ENCODE measurements around the gene ZDHHC11. TPM values are rescaled to one million over a fixed set of nuclear protein-coding genes. Genes with fewer than 3 reads are reported as not detected.
"Not testable (repeated sequence)": the region's sequence is repeated elsewhere in the genome, so short reads cannot be mapped to it uniquely, and the experiment has no call there.

The ZDHHC11 gene
- polyA plus RNA-seq, 4 donors: 4.9 to 40.5 (median 6.5) TPM

DNA sequence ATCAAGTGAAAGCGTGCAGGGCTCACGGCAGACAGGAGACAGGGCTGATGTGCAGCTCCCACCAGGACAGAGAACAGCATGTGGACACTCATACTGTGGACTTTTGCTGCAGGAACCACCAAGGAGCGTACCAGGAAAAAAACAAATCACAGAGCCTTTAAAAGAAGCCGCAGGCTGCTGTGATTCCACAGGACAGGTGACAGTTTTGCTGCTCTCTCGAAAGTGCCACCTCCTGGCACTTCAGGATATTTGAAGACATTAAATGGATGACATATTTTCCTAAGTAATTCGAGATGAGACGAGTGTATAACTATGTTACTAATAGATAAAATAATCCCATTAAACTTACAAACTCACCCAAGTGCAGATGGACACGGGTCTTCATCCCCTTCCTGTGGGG is 29.3 kb downstream of the ZDHHC11 start:
- FAIRE-seq: no peak

DNA sequence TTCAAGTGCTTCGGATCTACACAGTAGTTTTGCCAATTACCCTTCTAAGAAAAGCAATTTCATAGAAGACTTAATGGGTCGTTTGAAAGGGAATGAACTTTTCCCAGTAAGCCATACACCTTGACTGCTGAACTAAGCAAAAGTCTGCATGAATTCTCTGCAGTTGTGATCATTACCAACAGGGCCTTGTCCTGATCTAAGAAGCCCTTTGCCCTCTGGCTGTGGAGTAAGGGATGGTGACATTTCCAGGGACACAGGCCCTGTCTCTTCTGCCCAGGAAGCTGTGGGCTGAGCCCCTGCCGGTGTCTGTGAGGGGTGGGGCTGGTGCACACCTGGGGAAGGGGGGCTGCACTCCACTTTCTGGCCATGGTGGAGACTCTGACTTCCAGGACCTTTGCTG is 30.5 kb downstream of the ZDHHC11 start:
- no peak overlapping the region for H3K4me3 ChIP-seq (ENCODE audit: low read depth in 1 of 3, low read length in 3 of 3)
- H3K9me3 ChIP-seq (ENCODE audit: control insufficient read depth in 2 of 2, insufficient read depth in 1 of 2, low read depth in 1 of 2, low read length in 1 of 2): peaks cover 0 to 6% of the 10 kb centered on the region in 2 donors
- DNase-seq (peak in 1 of 2 donors; percentile 73), FAIRE-seq (no peak)
- H3K36me3 ChIP-seq (ENCODE audit: control insufficient read depth in 3 of 3, insufficient read depth in 2 of 3, low read depth in 1 of 3, low read length in 3 of 3): peaks cover 0 to 40% (median 0%) of the 10 kb centered on the region in 3 donors
- H3K4me1 ChIP-seq (ENCODE audit: control insufficient read depth in 3 of 3, insufficient read depth in 2 of 3, low read depth in 1 of 3, low read length in 2 of 3): peaks cover 0 to 12% (median 0%) of the 10 kb centered on the region in 3 donors
- WGBS, 3 donors: 48 to 69% (median 62%) methylated on average over 3 of the region's 3 CpGs
- H3K27ac ChIP-seq (ENCODE audit: low read depth in 1 of 3, low read length in 2 of 3): peak overlapping the region in 1 of 3 donors; percentile 31
- peaks cover 0 to 2% (median 0%) of the 10 kb centered on the region in 3 donors for H3K27me3 ChIP-seq (ENCODE audit: control insufficient read depth in 3 of 3, insufficient read depth in 3 of 3, low read length in 3 of 3)

More for the DNA sequence above, 29.3 kb downstream of the ZDHHC11 start:
- Histone ChIP-seq H3K9me3 (ENCODE audit: control insufficient read depth in 2 of 2, insufficient read depth in 1 of 2, low read depth in 1 of 2, low read length in 1 of 2) (no peaks in the 10 kb centered on the region), H3K4me1 (ENCODE audit: control insufficient read depth in 3 of 3, insufficient read depth in 2 of 3, low read depth in 1 of 3, low read length in 2 of 3) (peaks cover 0 to 12% (median 0%) of the 10 kb centered on the region in 3 donors), H3K4me3 (ENCODE audit: low read depth in 1 of 3, low read length in 3 of 3) (no peak overlapping the region), H3K27me3 (ENCODE audit: control insufficient read depth in 3 of 3, insufficient read depth in 3 of 3, low read length in 3 of 3) (no peaks in the 10 kb centered on the region), H3K27ac (ENCODE audit: low read depth in 1 of 3, low read length in 2 of 3) (no peak overlapping the region), H3K36me3 (ENCODE audit: control insufficient read depth in 3 of 3, insufficient read depth in 2 of 3, low read depth in 1 of 3, low read length in 3 of 3) (peaks cover 0 to 40% (median 0%) of the 10 kb centered on the region in 3 donors)
- no peak for DNase-seq
- 53 to 83% (median 67%) methylated on average over 7 to 8 of the region's 8 CpGs for WGBS, 3 donors

DNA sequence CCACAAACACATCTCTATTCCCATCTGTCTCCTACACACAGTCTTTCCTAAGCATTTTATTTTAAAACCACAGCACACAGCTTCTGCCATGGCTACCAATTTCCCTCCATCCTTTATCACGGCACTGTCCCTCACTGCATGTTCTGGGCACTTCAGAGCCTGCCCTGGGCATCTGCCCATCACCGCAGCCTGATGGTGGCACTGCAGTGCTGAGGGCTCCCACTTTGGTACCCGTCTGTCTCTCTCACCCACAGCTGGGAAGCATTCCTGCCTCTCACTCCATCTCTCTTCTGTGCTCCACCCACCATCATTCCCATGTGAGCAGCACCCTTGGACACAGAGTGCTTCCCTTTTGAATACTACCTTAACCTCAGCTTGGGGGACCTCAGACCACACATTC is 31.7 kb downstream of the ZDHHC11 start:
- no peak overlapping the region for H3K4me3 ChIP-seq (ENCODE audit: low read depth in 1 of 3, low read length in 3 of 3)
- DNase-seq: no peak
- H3K27me3 ChIP-seq (ENCODE audit: control insufficient read depth in 3 of 3, insufficient read depth in 3 of 3, low read length in 3 of 3): peaks cover 0 to 2% (median 0%) of the 10 kb centered on the region in 3 donors
- no peak for FAIRE-seq
- H3K27ac ChIP-seq (ENCODE audit: low read depth in 1 of 3, low read length in 2 of 3): no peak overlapping the region
- peaks cover 0 to 12% (median 0%) of the 10 kb centered on the region in 3 donors for H3K4me1 ChIP-seq (ENCODE audit: control insufficient read depth in 3 of 3, insufficient read depth in 2 of 3, low read depth in 1 of 3, low read length in 2 of 3)
- 82 to 90% (median 86%) methylated on average over 3 of the region's 3 CpGs for WGBS, 3 donors
- H3K36me3 ChIP-seq (ENCODE audit: control insufficient read depth in 3 of 3, insufficient read depth in 2 of 3, low read depth in 1 of 3, low read length in 3 of 3): peaks cover 0 to 31% (median 0%) of the 10 kb centered on the region in 3 donors
- H3K9me3 ChIP-seq (ENCODE audit: control insufficient read depth in 2 of 2, insufficient read depth in 1 of 2, low read depth in 1 of 2, low read length in 1 of 2): peaks cover 0 to 8% of the 10 kb centered on the region in 2 donors

DNA sequence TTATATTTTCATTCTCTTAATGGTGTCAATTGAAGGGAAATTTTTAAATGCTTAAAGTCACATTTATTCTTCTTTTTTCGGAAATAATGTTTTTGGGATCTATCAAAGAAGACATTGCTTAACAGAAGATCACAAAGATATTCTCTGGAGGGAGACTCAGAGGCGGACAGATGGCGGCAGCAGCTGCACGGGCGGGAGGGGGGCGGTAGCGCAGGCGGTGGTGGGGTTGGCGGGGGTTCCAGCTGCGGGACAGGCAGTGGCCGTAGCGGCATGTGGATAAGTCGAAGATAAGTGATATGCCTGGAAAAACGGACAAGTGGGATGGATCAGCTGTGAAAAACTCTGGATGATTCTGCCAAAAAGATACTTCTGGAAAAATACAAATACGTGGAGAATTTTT is 34.6 kb downstream of the ZDHHC11 start:
- Histone ChIP-seq H3K4me3 (ENCODE audit: low read depth in 1 of 3, low read length in 3 of 3) (no peak overlapping the region), H3K36me3 (ENCODE audit: control insufficient read depth in 3 of 3, insufficient read depth in 2 of 3, low read depth in 1 of 3, low read length in 3 of 3) (peaks cover 0 to 22% (median 0%) of the 10 kb centered on the region in 3 donors), H3K9me3 (ENCODE audit: control insufficient read depth in 2 of 2, insufficient read depth in 1 of 2, low read depth in 1 of 2, low read length in 1 of 2) (peaks cover 0 to 8% of the 10 kb centered on the region in 2 donors), H3K27ac (ENCODE audit: low read depth in 1 of 3, low read length in 2 of 3) (no peak overlapping the region), H3K4me1 (ENCODE audit: control insufficient read depth in 3 of 3, insufficient read depth in 2 of 3, low read depth in 1 of 3, low read length in 2 of 3) (peaks cover 0 to 12% (median 0%) of the 10 kb centered on the region in 3 donors), H3K27me3 (ENCODE audit: control insufficient read depth in 3 of 3, insufficient read depth in 3 of 3, low read length in 3 of 3) (peaks cover 0 to 2% (median 0%) of the 10 kb centered on the region in 3 donors)
- DNase-seq (no peak), FAIRE-seq (no peak)
- 94 to 97% (median 94%) methylated on average over 13 to 15 of the region's 15 CpGs for WGBS, 3 donors

DNA sequence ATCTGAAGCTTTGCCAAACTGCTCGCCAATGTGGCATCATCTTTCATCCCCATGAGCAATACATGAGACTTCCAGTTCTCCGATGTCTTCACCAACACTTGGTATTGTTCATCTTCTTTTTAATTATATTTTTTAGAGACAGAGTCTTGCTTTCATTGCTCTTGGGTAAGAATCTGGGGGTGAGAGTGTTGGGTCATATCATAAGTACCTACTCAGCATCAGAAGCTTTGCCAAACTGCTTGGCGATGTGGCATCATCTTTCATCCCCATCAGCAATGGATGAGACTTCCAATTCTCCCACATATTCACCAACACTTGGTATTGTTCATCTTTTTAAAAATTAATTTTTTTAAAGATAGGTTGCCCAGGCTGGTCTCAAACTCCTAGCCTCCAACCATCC is 35.3 kb downstream of the ZDHHC11 start:
- H3K36me3 ChIP-seq (ENCODE audit: control insufficient read depth in 3 of 3, insufficient read depth in 2 of 3, low read depth in 1 of 3, low read length in 3 of 3): peaks cover 0 to 22% (median 0%) of the 10 kb centered on the region in 3 donors
- H3K4me1 ChIP-seq (ENCODE audit: control insufficient read depth in 3 of 3, insufficient read depth in 2 of 3, low read depth in 1 of 3, low read length in 2 of 3): peaks cover 0 to 9% (median 0%) of the 10 kb centered on the region in 3 donors
- peaks cover 0 to 8% of the 10 kb centered on the region in 2 donors for H3K9me3 ChIP-seq (ENCODE audit: control insufficient read depth in 2 of 2, insufficient read depth in 1 of 2, low read depth in 1 of 2, low read length in 1 of 2)
- FAIRE-seq (no peak), DNase-seq (no peak)
- WGBS, 3 donors: 88 to 100% (median 98%) methylated on average over 1 to 3 of the region's 3 CpGs
- H3K27me3 ChIP-seq (ENCODE audit: control insufficient read depth in 3 of 3, insufficient read depth in 3 of 3, low read length in 3 of 3): peaks cover 0 to 2% (median 0%) of the 10 kb centered on the region in 3 donors
- H3K4me3 ChIP-seq (ENCODE audit: low read depth in 1 of 3, low read length in 3 of 3): no peak overlapping the region
- no peak overlapping the region for H3K27ac ChIP-seq (ENCODE audit: low read depth in 1 of 3, low read length in 2 of 3)

DNA sequence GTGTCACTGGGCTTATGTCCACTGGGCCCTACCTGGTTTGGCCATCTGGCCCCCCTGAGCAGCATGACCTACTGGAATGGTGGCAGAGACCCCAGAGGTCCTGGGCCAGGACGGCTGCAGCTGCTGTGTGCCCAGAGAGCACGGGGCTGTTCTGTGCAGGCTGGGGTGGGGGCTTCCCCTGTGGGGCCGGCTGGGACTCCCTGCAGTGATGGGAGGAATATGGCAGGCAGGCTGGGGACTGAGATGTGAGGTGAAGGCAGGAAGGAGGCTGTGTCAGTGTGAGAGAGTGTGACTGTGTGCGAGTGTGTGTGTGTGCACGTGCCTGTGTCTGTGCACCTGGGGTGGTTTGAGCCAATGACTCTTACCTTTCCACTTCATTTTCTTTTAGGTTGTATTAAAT is 37.2 kb downstream of the ZDHHC11 start:
- not testable (repeated sequence) for H3K27ac ChIP-seq (ENCODE audit: low read depth in 1 of 3, low read length in 2 of 3); FAIRE-seq
- 85 to 93% (median 93%) methylated on average over 2 to 5 of the region's 5 CpGs for WGBS, 3 donors

DNA sequence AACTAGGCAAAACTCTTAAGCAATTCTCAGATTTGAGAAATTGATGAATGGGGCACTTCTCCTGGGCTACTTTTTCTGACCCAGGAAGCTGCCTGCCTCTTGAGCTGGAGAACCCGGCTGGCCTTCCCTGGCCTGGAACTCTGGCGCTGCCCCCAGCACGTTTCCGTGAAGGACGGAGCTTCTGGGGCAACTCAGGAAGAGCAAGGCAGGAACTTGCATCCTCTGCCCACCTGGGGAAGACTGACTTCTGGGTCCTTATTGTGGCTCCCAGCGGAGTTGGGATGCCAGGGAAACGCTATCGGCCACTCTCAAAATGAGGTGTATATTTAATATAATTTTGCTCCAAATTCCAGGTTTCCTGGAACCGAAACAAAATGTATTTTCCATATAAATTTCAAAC is 39.4 kb downstream of the ZDHHC11 start:
- not testable (repeated sequence) for H3K4me1 ChIP-seq (ENCODE audit: control insufficient read depth in 3 of 3, insufficient read depth in 2 of 3, low read depth in 1 of 3, low read length in 2 of 3); H3K27ac ChIP-seq (ENCODE audit: low read depth in 1 of 3, low read length in 2 of 3); H3K27me3 ChIP-seq (ENCODE audit: control insufficient read depth in 3 of 3, insufficient read depth in 3 of 3, low read length in 3 of 3); H3K4me3 ChIP-seq (ENCODE audit: low read depth in 1 of 3, low read length in 3 of 3); H3K36me3 ChIP-seq (ENCODE audit: control insufficient read depth in 3 of 3, insufficient read depth in 2 of 3, low read depth in 1 of 3, low read length in 3 of 3); FAIRE-seq; DNase-seq; H3K9me3 ChIP-seq (ENCODE audit: control insufficient read depth in 2 of 2, insufficient read depth in 1 of 2, low read depth in 1 of 2, low read length in 1 of 2)
- WGBS, 3 donors: 82 to 88% (median 83%) methylated on average over 3 to 8 of the region's 9 CpGs

More for the DNA sequence above, 37.2 kb downstream of the ZDHHC11 start:
- H3K9me3 ChIP-seq (ENCODE audit: control insufficient read depth in 2 of 2, insufficient read depth in 1 of 2, low read depth in 1 of 2, low read length in 1 of 2); DNase-seq; H3K27me3 ChIP-seq (ENCODE audit: control insufficient read depth in 3 of 3, insufficient read depth in 3 of 3, low read length in 3 of 3); H3K4me3 ChIP-seq (ENCODE audit: low read depth in 1 of 3, low read length in 3 of 3); H3K4me1 ChIP-seq (ENCODE audit: control insufficient read depth in 3 of 3, insufficient read depth in 2 of 3, low read depth in 1 of 3, low read length in 2 of 3): not testable (repeated sequence)
- H3K36me3 ChIP-seq (ENCODE audit: control insufficient read depth in 3 of 3, insufficient read depth in 2 of 3, low read depth in 1 of 3, low read length in 3 of 3): peaks cover 0 to 11% (median 0%) of the 10 kb centered on the region in 3 donors

DNA sequence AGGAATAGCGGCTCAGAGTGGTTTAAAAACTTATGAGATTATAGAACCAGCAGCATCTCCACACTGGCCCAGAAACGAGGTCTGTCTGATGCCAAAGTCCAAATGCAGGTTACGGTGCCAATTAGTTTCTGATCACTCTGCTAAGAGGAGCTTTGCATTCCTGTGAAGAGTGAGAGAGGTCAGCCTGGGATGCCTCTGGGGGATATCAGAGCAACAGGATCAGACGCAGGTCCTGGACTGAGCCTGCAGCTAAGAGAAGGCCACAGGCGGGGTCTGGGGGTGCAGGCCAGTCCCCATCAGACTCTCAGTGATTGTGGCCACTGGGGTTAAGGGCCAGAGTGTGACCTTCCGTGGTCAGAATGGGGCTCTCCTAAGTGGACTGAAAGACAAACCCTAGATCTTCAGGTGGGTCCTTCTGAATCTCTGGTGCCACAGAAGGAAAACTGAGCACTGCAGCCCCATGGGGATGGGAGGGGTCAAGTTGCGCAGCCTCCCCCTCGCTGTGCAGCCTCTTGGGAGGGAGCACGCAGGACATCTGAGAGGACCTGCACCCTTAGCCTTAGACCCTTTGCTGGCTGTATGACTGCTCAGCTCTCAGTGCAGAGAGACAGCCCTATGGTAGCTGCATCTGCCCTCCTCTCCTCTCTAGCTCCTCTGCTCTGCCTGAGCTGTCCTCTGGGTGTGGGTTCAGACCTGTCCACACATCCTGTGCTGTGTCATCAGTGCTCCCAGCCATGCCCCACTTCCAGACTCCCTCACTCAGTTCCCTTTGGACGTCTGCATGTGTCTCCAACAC is 42.9 kb downstream of the ZDHHC11 start:
- not testable (repeated sequence) for DNase-seq; H3K4me3 ChIP-seq (ENCODE audit: low read depth in 1 of 3, low read length in 3 of 3); H3K36me3 ChIP-seq (ENCODE audit: control insufficient read depth in 3 of 3, insufficient read depth in 2 of 3, low read depth in 1 of 3, low read length in 3 of 3); H3K27ac ChIP-seq (ENCODE audit: low read depth in 1 of 3, low read length in 2 of 3); H3K27me3 ChIP-seq (ENCODE audit: control insufficient read depth in 3 of 3, insufficient read depth in 3 of 3, low read length in 3 of 3); H3K4me1 ChIP-seq (ENCODE audit: control insufficient read depth in 3 of 3, insufficient read depth in 2 of 3, low read depth in 1 of 3, low read length in 2 of 3); FAIRE-seq
- peaks cover 0 to 14% of the 10 kb centered on the region in 2 donors for H3K9me3 ChIP-seq (ENCODE audit: control insufficient read depth in 2 of 2, insufficient read depth in 1 of 2, low read depth in 1 of 2, low read length in 1 of 2)
- 55 to 79% (median 74%) methylated on average over 3 to 7 of the region's 10 CpGs for WGBS, 3 donors

Data from small intestine (tissue), 7 donors.